SK-N-MC (cell line): Measurements from ENCODE around the gene RAB13.

ENCODE experiments used
- EZH2 ChIP-seq: fragments of 200-600 bp; sonication (generic); IDR thresholded peaks from one replicate; pipeline ENCODE4 v1.6.1; 2017; ENCODE audit warnings: antibody characterized with exemption
- POLR2AphosphoS5 ChIP-seq: IDR thresholded peaks from 2 replicates; pipeline ENCODE4 v1.6.1; 2012; ENCODE audit warnings: mild to moderate bottlenecking, low read depth, low read length, borderline replicate concordance

DNA sequence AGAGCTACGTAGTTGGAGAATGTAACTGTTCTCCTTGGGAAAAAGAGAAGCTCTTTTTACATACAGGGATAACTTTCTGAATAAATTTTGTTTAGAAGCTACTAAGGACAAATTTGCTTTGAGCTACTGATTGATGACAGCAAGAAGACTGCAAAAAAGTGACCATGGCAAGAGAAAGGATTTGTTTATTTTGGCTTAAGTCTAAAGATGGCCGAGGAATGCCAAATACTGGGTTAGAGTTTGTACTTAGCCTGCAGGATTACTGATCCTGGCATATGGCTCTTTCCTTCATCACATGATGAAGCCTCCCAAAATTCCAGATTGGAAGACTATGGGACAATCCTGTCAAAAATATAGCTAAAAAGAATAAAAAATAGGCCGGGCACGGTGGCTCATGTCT lies 33.1 kb upstream of the RAB13 start:
- TF ChIP-seq EZH2 (no peak), POLR2AphosphoS5 (no peak)
